Type B pancreatic cell (in vitro differentiated cells): ENCODE results near the gene SHMT2. TPM values are rescaled to one million over a fixed set of nuclear protein-coding genes. Genes with fewer than 3 reads are reported as not detected.

ENCODE experiments used
- DNase-seq: peaks from one replicate; pipeline ENCODE4 v3.0.0; 2021; ENCODE audit warnings: mixed read lengths; ENCODE audit not compliant: unreplicated experiment; ENCODE audit errors: extremely low spot score
- H3K27ac Mint-ChIP-seq: 2 replicates; pipeline ENCODE4 v1.8.0; 2021; ENCODE audit warnings: mild to moderate bottlenecking, mixed read lengths
- H3K27me3 Mint-ChIP-seq: 2 replicates; pipeline ENCODE4 v1.8.0; 2021; ENCODE audit warnings: mixed read lengths
- H3K36me3 Mint-ChIP-seq: 2 replicates; pipeline ENCODE4 v1.8.0; 2021; ENCODE audit warnings: mixed read lengths
- H3K4me1 Mint-ChIP-seq: one replicate; pipeline ENCODE4 v1.8.0; 2021; ENCODE audit warnings: mixed read lengths; ENCODE audit not compliant: unreplicated experiment
- H3K4me3 Mint-ChIP-seq: 2 replicates; pipeline ENCODE4 v1.8.0; 2021; ENCODE audit warnings: mild to moderate bottlenecking, mixed read lengths
- H3K9me3 Mint-ChIP-seq: 2 replicates; pipeline ENCODE4 v1.8.0; 2021; ENCODE audit warnings: mixed read lengths
- total RNA-seq: library from RNA; stranded (reverse); gene quantifications from 2 replicates; pipeline ENCODE4 v1.2.1, GENCODE V29; 2021; ENCODE audit warnings: low replicate concordance
- TF ChIP-seq, protein P1 (sequence below): fragments of 200-600 bp; sonication (generic); conservative IDR thresholded peaks from 2 replicates; pipeline ENCODE4 v1.5.0; 2021; ENCODE audit warnings: antibody characterized with exemption, mild to moderate bottlenecking

The SHMT2 gene
- total RNA-seq, 1 donor from 2014 or later, result 131 TPM

DNA sequence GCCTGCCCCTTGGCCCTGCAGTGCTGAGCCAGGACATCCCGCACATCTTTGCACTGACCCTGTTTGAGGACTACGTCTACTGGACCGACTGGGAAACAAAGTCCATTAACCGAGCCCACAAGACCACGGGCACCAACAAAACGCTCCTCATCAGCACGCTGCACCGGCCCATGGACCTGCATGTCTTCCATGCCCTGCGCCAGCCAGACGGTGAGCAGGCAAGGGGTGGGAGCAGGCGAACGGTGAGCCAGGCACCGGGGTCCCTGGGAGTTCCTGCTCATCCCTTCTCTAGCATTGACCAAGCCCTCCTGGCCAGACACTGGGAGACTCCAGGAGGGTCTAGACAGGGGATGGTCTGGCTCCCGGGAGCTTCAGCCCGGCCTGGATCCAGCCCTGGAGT is 30.3 kb upstream of the SHMT2 start:
- TF ChIP-seq, protein P1, sequence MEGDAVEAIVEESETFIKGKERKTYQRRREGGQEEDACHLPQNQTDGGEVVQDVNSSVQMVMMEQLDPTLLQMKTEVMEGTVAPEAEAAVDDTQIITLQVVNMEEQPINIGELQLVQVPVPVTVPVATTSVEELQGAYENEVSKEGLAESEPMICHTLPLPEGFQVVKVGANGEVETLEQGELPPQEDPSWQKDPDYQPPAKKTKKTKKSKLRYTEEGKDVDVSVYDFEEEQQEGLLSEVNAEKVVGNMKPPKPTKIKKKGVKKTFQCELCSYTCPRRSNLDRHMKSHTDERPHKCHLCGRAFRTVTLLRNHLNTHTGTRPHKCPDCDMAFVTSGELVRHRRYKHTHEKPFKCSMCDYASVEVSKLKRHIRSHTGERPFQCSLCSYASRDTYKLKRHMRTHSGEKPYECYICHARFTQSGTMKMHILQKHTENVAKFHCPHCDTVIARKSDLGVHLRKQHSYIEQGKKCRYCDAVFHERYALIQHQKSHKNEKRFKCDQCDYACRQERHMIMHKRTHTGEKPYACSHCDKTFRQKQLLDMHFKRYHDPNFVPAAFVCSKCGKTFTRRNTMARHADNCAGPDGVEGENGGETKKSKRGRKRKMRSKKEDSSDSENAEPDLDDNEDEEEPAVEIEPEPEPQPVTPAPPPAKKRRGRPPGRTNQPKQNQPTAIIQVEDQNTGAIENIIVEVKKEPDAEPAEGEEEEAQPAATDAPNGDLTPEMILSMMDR, result no peak
- Mint-ChIP-seq H3K4me1 (no peaks in the 10 kb centered on the region), H3K9me3 (no peaks in the 10 kb centered on the region), H3K27me3 (no peaks in the 10 kb centered on the region), H3K4me3 (no peak overlapping the region), H3K27ac (no peak overlapping the region), H3K36me3 (peaks cover 15% of the 10 kb centered on the region)
- no peak for DNase-seq

DNA sequence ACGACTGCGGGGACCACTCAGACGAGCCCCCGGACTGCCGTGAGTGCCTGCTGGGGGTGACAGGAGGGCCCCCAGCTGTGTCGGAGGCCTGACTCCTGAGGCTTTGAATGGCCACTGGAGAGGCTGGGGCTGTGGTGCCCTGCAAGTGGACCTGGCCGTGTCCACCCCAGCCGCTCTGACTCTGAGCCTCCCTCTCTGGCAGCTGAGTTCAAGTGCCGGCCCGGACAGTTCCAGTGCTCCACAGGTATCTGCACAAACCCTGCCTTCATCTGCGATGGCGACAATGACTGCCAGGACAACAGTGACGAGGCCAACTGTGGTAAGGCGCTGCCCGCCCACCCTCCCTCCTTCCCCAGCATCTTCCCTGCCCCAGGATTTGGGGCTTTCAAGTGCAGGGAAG is 29.0 kb upstream of the SHMT2 start:
- Mint-ChIP-seq H3K36me3 (peaks cover 15% of the 10 kb centered on the region), H3K9me3 (no peaks in the 10 kb centered on the region)

DNA sequence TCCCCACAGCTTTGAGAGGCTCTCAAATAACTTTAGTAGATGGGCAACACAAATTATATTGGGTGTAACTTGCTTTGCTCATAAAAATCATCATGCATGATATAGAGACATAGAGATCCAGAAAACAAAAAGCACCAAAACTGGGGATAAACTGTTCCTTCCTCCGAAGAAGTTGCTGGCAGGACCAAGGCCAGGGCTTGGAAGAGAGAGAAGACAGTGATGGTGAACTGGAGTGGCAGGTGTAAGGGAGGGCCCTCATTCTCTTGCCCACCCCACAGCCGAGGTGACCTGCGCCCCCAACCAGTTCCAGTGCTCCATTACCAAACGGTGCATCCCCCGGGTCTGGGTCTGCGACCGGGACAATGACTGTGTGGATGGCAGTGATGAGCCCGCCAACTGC is 28.3 kb upstream of the SHMT2 start:
- Mint-ChIP-seq H3K4me3 (no peak overlapping the region), H3K27me3 (no peaks in the 10 kb centered on the region), H3K9me3 (no peaks in the 10 kb centered on the region), H3K36me3 (peaks cover 13% of the 10 kb centered on the region), H3K27ac (no peak overlapping the region), H3K4me1 (no peaks in the 10 kb centered on the region)
- TF ChIP-seq, protein P1, result no peak
- DNase-seq, result no peak

More for the DNA sequence above, 29.0 kb upstream of the SHMT2 start:
- no peak overlapping the region for H3K4me3 Mint-ChIP-seq
- H3K27me3 Mint-ChIP-seq, result no peaks in the 10 kb centered on the region
- TF ChIP-seq, protein P1, result no peak
- no peak for DNase-seq
- no peak overlapping the region for H3K27ac Mint-ChIP-seq
- no peaks in the 10 kb centered on the region for H3K4me1 Mint-ChIP-seq

GRCh38 chr12:57201631-57202030 is 27.9 kb upstream of the SHMT2 start:
- no peaks in the 10 kb centered on the region for H3K27me3 Mint-ChIP-seq
- no peaks in the 10 kb centered on the region for H3K9me3 Mint-ChIP-seq
- TF ChIP-seq, protein P1, result no peak
- DNase-seq, result no peak
- no peaks in the 10 kb centered on the region for H3K4me1 Mint-ChIP-seq
- H3K4me3 Mint-ChIP-seq, result no peak overlapping the region
- peaks cover 9% of the 10 kb centered on the region for H3K36me3 Mint-ChIP-seq
- H3K27ac Mint-ChIP-seq, result no peak overlapping the region

- H3K9me3 Mint-ChIP-seq, result no peaks in the 10 kb centered on the region
- no peaks in the 10 kb centered on the region for H3K27me3 Mint-ChIP-seq
- TF ChIP-seq, protein P1, result no peak
- DNase-seq, result no peak
- H3K27ac Mint-ChIP-seq, result no peak overlapping the region
- peaks cover 9% of the 10 kb centered on the region for H3K36me3 Mint-ChIP-seq
- H3K4me1 Mint-ChIP-seq, result no peaks in the 10 kb centered on the region
- H3K4me3 Mint-ChIP-seq, result no peak overlapping the region
Observed at GRCh38 chr12:57202321-57202720, 27.2 kb upstream of the SHMT2 start.

- Mint-ChIP-seq H3K36me3 (peaks cover 3% of the 10 kb centered on the region), H3K9me3 (no peaks in the 10 kb centered on the region), H3K27me3 (no peaks in the 10 kb centered on the region), H3K27ac (no peak overlapping the region), H3K4me3 (no peak overlapping the region), H3K4me1 (no peaks in the 10 kb centered on the region)
- DNase-seq, result no peak
- TF ChIP-seq, protein P1, result no peak
Observed at GRCh38 chr12:57203201-57203600, 26.3 kb upstream of the SHMT2 start.
